ENCODE results near the gene NGEF.

NGEF gene, protein sequence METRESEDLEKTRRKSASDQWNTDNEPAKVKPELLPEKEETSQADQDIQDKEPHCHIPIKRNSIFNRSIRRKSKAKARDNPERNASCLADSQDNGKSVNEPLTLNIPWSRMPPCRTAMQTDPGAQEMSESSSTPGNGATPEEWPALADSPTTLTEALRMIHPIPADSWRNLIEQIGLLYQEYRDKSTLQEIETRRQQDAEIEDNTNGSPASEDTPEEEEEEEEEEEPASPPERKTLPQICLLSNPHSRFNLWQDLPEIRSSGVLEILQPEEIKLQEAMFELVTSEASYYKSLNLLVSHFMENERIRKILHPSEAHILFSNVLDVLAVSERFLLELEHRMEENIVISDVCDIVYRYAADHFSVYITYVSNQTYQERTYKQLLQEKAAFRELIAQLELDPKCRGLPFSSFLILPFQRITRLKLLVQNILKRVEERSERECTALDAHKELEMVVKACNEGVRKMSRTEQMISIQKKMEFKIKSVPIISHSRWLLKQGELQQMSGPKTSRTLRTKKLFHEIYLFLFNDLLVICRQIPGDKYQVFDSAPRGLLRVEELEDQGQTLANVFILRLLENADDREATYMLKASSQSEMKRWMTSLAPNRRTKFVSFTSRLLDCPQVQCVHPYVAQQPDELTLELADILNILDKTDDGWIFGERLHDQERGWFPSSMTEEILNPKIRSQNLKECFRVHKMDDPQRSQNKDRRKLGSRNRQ

DNA sequence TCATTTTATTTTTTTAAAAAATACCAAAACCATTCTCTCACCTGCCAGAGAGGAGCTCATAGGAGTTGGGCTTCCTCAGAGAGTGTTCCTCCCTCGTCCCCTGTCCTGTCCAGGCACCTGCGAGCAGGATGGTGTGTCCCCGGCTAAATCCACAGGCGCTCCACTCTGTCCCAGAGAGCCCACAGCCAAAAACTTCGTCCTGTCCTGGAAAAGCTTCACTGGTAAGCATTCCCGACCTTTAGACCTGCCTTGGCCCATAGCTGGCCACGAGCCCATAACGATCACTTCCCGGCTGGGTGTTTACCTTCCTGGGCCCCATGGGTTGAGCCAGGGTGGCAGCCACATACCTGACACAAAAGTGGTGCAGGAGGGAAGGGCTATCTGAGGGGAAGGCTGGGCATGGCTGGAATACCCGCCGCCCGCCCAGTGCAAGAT lies at the start of gene NGEF:
Gene NGEF (minus strand): TSS at position 230 of the 435 bp plus-strand sequence. CDS start 38,366 bp downstream, outside the sequence.
- peaks cover 8% of the 10 kb centered on the region for H3K27me3 Mint-ChIP-seq
- peaks cover 7% of the 10 kb centered on the region for H3K4me1 Mint-ChIP-seq
- no peak for DNase-seq (ENCODE audit: low spot score in 2 of 2)
- peaks cover 4% of the 10 kb centered on the region for H3K36me3 Mint-ChIP-seq
- ATAC-seq (ENCODE audit: low read depth), result no peak
- peaks cover 9% of the 10 kb centered on the region for H3K9me3 Mint-ChIP-seq
- no peak within 1 kb of the TSS for H3K4me3 Mint-ChIP-seq
- H3K27ac Mint-ChIP-seq, result no peak within 1 kb of the TSS

DNA sequence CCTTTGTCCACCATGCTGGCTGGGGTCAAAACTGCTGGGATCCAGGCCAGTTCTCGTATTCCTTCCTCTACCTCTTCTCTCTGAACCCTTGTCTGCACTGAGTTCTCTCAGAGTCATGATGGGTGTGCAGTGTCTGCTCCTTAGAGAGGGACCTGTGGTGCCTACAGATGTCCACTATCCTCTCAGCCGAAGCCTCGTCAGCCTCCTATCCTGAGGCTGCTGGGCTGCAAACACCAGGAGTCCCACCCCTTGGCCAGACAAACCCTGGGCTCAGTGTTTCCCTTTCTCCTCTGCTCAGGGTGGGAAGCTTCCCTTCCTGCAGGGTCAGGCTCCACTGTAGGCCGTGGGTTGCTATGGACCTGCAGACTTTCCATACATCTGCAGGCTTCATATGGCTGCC lies 49.4 kb upstream of the NGEF start:
- Mint-ChIP-seq H3K27me3 (no peaks in the 10 kb centered on the region), H3K36me3 (peaks cover 21% of the 10 kb centered on the region), H3K27ac (peak overlapping the region; percentile 68), H3K4me1 (peaks cover 30% of the 10 kb centered on the region), H3K4me3 (peak overlapping the region; percentile 98), H3K9me3 (no peaks in the 10 kb centered on the region)
- ATAC-seq (ENCODE audit: low read depth), result no peak
- no peak for DNase-seq (ENCODE audit: low spot score in 2 of 2)

DNA sequence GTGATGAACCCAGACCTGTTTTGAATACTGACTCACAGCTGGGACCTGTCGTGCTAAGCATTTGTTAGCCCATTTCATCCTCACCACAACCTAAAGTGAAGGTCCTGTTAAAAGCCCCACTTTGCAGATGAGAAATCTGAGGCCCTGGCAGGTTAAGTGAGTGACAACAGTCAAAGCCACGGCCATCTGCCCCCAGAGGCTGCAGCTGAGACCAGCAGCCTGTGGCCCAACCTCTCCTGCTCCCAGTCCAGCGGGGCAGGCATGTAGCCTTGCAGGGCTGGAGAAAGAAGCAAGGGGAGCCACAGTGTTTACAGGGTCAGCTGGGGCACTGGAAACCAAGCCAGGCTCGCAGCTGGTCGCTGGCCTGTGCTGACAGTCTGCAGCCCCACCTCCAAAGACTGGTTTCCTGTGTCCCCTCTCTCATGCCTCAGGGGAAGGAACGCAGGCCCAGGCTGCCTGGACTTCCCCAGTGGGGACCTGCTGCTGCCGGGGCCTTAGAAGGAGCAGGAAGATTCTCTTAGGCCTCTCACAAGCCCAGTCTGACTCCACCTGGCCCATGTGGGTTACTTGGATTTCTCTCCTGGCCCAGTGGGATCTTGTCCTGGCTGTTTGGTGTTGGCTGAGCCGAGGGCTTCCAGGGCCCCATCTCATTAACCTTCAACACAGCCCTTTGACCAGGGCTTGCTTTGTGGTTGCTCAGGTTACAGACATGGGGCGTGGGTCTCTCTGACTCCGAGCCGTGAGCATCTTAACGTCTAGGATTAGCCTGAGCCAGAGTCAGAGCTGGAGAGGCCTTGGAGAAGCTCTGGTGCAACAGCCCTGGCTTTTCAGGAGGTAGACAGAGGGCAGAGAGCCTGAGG lies 48.8 kb upstream of the NGEF start:
- peaks cover 26% of the 10 kb centered on the region for H3K4me1 Mint-ChIP-seq

DNA sequence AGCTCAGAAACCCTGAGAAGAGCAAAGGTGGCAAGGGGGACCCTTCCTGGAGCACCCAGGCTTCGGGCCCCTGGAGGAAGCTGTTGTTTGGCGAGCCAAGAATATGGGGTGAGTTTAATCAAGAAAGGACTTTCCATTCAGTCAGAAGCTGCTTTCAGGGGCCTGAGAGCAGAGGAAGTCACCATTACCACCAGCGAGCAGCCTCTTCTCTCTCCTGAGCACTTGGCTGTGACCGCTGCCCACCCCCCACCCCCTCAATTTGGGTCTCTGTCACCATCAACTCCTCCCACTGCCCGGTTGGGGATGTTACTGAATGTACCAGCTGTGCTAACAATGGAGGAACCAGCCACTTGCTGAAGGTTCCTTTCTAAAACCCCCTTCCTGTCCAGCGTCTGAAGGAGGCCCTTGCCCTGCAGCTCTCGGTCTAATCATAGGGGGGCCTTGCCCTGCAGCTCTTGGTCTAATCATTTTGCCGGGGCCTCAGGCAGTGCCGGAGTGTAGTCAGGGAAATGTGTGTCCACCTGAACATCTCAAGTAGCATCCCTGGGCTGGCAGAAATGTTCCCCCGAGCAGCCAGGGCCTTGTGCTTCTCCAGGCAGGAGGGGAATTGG lies 48.0 kb upstream of the NGEF start:
- Mint-ChIP-seq H3K36me3 (peaks cover 15% of the 10 kb centered on the region), H3K9me3 (no peaks in the 10 kb centered on the region), H3K27ac (peak overlapping the region; percentile 91), H3K4me1 (peaks cover 22% of the 10 kb centered on the region), H3K27me3 (no peaks in the 10 kb centered on the region), H3K4me3 (peak overlapping the region; percentile 98)
- DNase-seq (ENCODE audit: low spot score in 2 of 2) (no peak), ATAC-seq (ENCODE audit: low read depth) (peak; percentile 23)

More for the DNA sequence above, 48.8 kb upstream of the NGEF start:
- Mint-ChIP-seq H3K9me3 (no peaks in the 10 kb centered on the region), H3K27ac (peak overlapping the region; percentile 91), H3K36me3 (peaks cover 15% of the 10 kb centered on the region), H3K27me3 (no peaks in the 10 kb centered on the region), H3K4me3 (peak overlapping the region; percentile 98)
- peak; percentile 3 for ATAC-seq (ENCODE audit: low read depth)
- no peak for DNase-seq (ENCODE audit: low spot score in 2 of 2)

DNA sequence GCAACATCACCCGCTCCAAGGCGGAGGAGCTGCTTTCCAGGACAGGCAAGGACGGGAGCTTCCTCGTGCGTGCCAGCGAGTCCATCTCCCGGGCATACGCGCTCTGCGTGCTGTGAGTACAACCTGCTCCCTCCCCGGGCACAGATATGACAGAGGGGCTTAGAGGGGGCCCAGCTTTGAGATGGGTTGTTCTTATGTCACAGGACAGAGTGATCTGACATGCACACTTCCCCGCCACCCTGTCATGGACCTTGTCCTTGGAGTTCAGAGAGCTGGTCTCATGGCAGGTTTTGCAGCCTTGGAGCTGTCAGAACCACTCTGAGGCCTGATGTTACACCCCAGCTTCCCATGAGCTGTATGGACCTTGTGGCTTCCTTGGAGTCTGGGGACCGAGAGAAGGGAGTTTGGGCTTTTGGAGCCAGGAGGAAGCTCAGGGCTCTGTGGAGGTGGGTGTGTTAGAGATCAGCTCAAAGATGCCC lies 47.5 kb upstream of the NGEF start:
- DNase-seq (ENCODE audit: low spot score in 2 of 2), result no peak
- peak overlapping the region; percentile 98 for H3K4me3 Mint-ChIP-seq
- H3K9me3 Mint-ChIP-seq, result no peaks in the 10 kb centered on the region
- peak overlapping the region; percentile 91 for H3K27ac Mint-ChIP-seq
- no peaks in the 10 kb centered on the region for H3K27me3 Mint-ChIP-seq
- peaks cover 15% of the 10 kb centered on the region for H3K36me3 Mint-ChIP-seq
- ATAC-seq (ENCODE audit: low read depth), result peak; percentile 13
- peaks cover 23% of the 10 kb centered on the region for H3K4me1 Mint-ChIP-seq

DNA sequence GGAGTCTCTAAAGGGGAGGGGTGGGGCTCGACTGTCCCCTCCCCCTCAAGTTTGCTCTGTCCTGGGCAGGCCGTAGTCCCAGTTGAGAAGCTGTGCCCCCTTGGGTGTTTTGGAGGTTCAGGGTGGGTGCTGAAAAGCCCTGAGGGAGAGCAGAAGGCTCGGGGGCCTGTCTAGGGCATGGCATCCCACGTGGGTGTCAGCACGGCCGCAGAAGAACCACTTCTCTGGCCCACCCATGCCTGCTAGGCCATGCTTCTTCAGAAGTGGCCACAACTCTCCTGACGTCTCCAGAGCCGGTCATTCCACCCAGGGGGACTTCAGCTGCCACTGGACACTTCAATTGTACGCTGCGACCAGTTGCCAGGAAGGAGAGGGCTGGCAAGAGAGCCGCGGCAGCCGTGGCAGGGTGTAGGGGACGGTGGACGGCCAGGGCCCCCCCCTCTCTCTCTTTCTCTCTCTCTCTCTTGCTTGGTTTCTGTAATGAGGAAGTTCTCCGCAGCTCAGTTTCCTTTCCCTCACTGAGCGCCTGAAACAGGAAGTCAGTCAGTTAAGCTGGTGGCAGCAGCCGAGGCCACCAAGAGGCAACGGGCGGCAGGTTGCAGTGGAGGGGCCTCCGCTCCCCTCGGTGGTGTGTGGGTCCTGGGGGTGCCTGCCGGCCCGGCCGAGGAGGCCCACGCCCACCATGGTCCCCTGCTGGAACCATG lies 46.9 kb upstream of the NGEF start, which contains the start of gene INPP5D:
Gene INPP5D (plus strand): TSS at position 546 of the 704 bp plus-strand sequence. CDS start 137 bp downstream, at position 683.
- H3K4me3 Mint-ChIP-seq, result peak within 1 kb of the TSS; percentile 98
- no peaks in the 10 kb centered on the region for H3K9me3 Mint-ChIP-seq
- H3K27ac Mint-ChIP-seq, result peak within 1 kb of the TSS; percentile 91
- DNase-seq (ENCODE audit: low spot score in 2 of 2), result peak; percentile 74 to 77
- ATAC-seq (ENCODE audit: low read depth), result peak; percentile 79
- H3K36me3 Mint-ChIP-seq, result peaks cover 13% of the 10 kb centered on the region
- H3K4me1 Mint-ChIP-seq, result peaks cover 22% of the 10 kb centered on the region
- H3K27me3 Mint-ChIP-seq, result no peaks in the 10 kb centered on the region

DNA sequence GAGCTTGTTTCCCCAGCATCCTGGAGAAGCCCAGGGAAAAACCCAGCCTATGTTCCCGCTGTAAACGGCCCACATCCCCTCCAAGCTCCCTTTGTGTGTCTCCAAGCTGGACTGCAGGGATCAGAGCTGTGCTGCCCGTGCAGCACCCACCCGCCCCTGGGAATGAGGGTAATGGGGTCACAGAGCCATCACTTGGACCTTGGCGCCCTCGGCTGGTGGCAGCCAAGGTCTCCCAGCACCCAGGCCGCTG lies 46.4 kb upstream of the NGEF start:
- no peaks in the 10 kb centered on the region for H3K27me3 Mint-ChIP-seq
- H3K27ac Mint-ChIP-seq, result peak overlapping the region; percentile 91
- DNase-seq (ENCODE audit: low spot score in 2 of 2) (no peak), ATAC-seq (ENCODE audit: low read depth) (no peak)
- H3K4me1 Mint-ChIP-seq, result peaks cover 22% of the 10 kb centered on the region
- peak overlapping the region; percentile 98 for H3K4me3 Mint-ChIP-seq
- peaks cover 12% of the 10 kb centered on the region for H3K36me3 Mint-ChIP-seq
- H3K9me3 Mint-ChIP-seq, result no peaks in the 10 kb centered on the region

DNA sequence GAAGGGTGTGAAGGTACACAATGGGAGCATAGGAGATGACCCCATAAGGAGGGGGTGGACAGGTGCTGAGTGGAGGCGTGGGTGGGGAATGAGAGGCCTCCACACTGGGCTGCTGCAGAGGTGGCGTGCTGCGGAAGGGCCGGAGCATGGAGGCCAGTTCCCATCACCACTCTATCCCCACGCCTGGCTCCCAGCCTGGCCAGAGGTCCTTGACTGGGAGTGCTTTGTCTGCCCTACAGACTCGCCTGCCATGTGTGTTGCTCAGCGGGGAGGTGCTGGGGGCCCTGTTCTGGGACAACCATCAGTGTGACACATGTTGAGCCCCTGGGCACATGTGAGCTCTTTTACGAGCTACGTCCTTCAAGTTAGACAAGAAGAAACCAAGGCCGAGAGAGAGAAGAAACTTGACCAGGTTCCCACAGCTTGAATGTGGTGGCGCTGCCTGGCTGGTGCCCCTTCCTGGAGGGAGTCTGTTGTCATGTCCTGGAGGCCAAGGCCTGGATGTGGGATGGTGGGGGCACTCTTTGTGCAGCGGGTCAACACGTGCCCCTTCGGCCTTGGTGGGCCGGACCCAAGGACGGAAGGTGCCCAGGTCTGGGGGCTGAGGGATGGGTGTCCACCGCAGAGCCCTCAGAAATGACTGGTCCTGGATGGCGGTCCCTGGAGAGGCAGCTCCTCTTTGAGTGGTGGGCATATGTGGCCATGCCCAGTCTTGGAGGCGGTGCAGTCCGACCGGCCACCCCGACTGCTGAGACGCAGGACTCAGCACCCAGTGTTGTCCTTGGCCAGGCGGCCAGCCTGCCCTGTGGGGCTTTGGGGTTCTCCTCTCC lies 45.9 kb upstream of the NGEF start:
- Mint-ChIP-seq H3K27ac (peak overlapping the region; percentile 19), H3K4me1 (peaks cover 19% of the 10 kb centered on the region), H3K36me3 (peaks cover 11% of the 10 kb centered on the region), H3K9me3 (no peaks in the 10 kb centered on the region), H3K4me3 (peak overlapping the region; percentile 59), H3K27me3 (no peaks in the 10 kb centered on the region)
- DNase-seq (ENCODE audit: low spot score in 2 of 2) (no peak), ATAC-seq (ENCODE audit: low read depth) (no peak)

DNA sequence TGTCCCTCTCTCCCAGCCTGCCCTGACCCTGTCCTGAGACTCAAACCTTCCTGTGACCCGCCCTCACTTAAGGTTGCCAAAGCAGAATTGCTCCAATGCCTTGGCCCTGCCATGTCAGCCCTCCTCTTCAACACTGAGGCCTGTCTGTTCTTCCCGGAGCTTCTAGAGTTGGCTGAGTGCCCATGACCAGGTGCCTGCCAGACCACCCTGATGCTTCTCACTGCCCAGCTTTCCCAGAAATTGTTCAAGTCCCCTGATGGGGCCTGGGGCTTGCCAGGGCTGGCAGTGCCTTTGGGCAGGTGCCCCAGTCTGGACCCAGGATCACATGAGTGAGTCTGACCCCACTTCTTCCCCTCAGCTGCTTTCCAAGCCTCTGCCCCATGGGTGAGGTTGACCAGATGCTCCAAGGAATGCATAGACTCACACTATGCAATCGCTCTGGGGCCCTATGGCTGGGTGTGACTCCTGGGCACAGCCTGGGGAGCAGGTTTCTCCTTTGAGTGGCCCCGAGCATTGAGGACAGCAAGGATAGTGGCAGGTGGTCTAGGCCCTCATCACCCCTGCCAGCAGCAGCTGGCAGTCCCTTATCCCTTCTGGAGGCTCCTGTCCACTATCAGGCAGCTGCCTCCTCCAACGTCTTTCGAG lies 44.0 kb upstream of the NGEF start:
- Mint-ChIP-seq H3K9me3 (no peaks in the 10 kb centered on the region), H3K36me3 (peaks cover 5% of the 10 kb centered on the region), H3K27ac (no peak overlapping the region), H3K4me1 (peaks cover 19% of the 10 kb centered on the region), H3K27me3 (no peaks in the 10 kb centered on the region), H3K4me3 (no peak overlapping the region)
- no peak for DNase-seq (ENCODE audit: low spot score in 2 of 2)
- ATAC-seq (ENCODE audit: low read depth), result no peak

DNA sequence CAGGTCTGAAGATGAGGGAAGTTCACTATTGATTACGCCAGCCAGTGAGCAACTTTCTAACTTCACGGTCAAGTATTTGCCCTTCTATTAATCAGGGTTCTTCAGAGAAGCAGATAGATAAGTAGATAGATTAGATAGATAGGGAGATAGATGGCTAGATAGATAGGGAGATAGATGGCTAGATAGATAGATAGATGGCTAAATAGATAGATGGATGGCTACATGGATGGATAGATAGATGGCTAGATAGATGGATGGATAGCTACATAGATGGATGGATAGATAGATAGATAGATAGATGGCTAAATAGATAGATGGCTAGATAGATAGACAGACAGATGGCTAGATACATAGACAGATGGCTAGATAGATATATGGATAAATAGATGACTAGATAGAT lies 42.3 kb upstream of the NGEF start:
- peaks cover 2% of the 10 kb centered on the region for H3K27me3 Mint-ChIP-seq

DNA sequence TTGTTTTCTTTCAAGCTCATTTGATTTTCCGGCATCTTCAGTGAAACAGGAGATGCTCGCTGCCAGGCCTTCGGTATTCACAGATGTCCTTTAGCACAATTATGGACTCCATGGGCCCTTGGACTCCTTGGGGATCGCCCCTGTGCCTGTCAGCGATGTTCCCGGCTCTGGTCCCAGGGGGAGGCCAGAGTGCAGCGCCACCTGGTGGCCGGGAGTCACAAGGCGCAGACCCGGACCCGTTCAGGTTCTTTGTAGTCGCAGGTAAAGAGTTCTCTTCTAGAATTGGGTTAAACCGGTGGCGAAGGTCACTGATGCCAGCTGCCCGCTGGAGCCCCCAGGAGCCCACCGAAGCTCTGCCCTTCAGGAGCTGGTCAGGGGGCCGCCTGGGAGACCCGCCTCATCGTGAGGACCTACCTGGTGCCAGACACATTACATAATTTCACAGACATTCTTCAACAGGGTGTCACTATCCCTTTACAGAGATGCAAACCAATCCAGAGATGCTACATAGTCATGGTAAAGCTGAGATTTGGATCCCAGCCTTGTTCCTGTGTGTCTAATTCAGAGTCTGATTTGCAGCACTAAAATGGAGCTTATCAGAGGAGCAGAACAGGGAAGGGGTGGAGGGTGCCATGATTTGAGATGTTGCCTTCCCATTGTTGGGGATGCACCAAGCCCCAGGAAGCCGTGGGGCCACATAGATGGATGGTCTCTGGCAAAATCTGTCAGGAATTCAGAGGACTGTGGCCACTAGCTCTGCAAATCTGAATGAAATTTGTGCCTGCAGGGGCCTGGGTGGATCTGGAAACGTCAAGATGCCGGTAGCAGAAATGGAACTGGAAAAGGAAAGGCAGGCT lies 41.1 kb upstream of the NGEF start:
- Mint-ChIP-seq H3K4me3 (no peak overlapping the region), H3K4me1 (peaks cover 19% of the 10 kb centered on the region), H3K27me3 (peaks cover 2% of the 10 kb centered on the region), H3K36me3 (no peaks in the 10 kb centered on the region), H3K27ac (no peak overlapping the region), H3K9me3 (no peaks in the 10 kb centered on the region)
- DNase-seq (ENCODE audit: low spot score in 2 of 2), result peak; percentile 65 to 75
- ATAC-seq (ENCODE audit: low read depth), result peak; percentile 79

More for the DNA sequence above, 42.3 kb upstream of the NGEF start:
- Mint-ChIP-seq H3K9me3 (no peaks in the 10 kb centered on the region), H3K36me3 (no peaks in the 10 kb centered on the region), H3K4me1 (peaks cover 19% of the 10 kb centered on the region), H3K27ac (no peak overlapping the region), H3K4me3 (no peak overlapping the region)
- no peak for DNase-seq (ENCODE audit: low spot score in 2 of 2)
- ATAC-seq (ENCODE audit: low read depth), result no peak
